GM18858 (cell line): ENCODE results near the gene RAB11FIP4.
A peak's percentile ranks its signal among the peaks of the same experiment; 100 is the strongest.

ENCODE experiments used
- ATAC-seq: cut with Tn5 transposase; IDR thresholded peaks from one replicate; pipeline ENCODE4 v1.9.1; 2021; ENCODE audit not compliant: unreplicated experiment

RAB11FIP4 gene

DNA sequence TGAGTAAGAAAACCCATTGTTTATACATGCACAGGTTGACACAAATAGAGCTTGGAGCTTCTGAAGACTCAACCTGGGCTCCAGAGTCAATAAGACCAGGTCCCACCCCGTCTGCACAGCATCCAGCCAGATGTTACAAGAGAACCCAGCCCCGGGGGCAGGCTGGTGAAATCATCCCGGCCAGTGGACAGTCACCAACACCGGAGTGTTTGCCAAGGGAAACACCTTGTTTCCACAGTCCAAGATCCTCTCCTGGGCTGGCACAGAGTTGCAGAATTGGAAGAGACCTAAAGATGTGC, 90.3 kb downstream of the RAB11FIP4 start:
- ATAC-seq: no peak

DNA sequence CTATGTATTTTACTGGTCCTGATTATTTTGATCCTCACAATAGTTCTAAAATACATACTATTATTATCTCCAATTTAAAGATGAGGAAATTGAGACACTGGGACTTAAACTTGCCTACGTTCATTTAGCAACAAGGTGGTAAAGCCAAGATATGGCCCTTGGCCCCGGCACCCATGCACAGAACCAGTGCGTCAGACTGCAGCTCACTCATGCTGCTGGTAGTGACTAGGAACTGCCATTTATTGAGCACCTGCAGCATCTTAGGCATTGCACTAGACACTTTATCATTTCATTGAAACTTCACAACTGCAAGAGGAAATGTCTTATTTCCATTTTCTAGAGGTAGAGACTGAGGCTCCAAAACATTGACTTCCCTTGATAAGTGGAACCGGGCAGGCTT, 93.3 kb downstream of the RAB11FIP4 start:
- ATAC-seq: no peak

DNA sequence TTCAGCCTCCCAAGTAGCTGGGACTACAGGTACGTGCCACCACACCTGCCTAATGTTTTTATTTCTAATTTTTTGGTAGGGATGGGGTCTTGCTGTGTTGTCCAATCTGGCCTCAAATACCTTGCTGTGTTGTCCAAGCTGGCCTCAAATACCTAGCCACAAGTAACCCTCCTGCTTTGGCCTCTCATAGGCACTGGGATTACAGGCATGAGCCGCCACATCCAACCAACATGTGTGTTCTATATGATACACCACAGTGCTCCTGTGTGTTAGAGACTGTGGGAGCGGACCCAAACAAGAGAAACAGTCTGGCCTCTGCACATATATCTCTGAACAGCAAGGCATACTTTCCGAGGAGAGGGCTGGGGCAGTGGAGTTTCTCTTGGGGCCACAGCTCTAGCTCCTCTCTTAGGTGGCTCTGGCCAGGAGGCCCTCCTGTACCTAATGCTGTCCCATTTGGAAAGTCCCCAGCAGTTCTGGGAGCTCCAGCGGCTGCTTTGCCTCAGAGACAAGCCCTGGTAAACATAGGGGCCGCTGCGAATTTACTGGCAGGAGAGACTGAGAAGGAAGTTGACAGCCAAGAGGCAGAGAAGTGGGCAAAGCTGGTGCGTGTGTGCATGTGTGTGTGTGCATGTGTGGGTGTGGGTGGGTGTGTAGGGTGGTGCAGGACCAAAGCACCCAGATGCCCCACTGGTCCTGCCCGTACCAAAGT, 95.0 kb downstream of the RAB11FIP4 start:
- no peak for ATAC-seq

DNA sequence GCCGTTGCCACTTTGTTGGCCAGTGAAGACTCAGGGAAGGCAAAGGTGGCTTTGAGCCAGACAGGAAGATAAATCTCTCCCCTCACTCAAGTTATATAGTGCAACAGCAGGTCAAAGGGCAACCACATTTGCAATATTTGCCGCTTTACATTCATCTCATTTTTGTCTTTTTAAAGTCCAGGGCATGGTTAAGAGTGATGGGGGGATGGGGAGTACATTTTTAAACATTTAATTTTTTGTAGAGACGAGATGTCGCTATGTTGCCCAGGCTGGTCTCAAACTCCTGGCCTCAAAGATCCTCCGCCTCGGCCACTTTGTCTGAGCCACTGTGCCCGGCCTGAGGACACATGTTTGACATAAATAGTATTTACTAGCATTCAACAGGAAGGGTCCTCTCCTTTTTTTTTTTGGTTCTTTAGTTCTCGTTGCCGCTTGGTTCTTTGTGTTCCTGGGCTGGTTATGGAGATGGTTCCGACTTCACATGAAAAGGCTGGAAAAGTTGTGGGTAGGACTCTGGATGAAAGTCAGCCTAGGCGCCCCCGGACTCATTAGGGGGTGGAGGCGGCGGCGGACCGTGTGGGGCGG, 95.7 kb downstream of the RAB11FIP4 start:
- ATAC-seq: no peak

DNA sequence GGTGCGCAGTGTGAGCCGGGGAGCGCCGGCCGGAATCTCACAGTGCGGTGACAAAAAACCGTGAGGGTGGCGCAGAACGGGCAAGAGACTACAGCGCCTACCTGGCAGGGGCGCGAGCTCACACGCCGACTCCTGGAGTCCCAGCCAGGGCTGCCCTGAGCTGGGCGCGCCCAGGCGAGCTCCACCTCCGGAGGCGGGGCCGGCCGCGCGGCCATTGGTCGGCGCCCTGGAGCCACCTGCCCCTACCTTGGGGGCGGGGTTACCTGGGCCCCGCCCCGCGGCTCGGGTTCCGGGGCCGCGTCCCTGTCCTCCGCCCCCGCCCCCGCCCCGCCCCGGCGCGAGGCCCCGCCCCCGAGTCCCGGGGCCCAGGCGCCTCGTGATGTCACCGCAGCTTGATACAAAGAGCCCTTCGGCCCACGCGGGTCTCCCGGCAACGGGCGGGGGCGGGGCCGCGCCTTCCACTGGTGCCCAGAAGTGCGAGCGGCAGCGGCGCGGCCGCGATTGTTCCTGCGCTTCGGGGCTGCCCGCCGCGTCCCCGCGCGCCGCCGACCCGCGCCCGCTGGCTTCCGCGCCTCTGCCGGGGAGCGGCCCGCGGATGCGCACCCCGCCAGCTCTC, 96.3 kb downstream of the RAB11FIP4 start:
- peak; percentile 45 for ATAC-seq

DNA sequence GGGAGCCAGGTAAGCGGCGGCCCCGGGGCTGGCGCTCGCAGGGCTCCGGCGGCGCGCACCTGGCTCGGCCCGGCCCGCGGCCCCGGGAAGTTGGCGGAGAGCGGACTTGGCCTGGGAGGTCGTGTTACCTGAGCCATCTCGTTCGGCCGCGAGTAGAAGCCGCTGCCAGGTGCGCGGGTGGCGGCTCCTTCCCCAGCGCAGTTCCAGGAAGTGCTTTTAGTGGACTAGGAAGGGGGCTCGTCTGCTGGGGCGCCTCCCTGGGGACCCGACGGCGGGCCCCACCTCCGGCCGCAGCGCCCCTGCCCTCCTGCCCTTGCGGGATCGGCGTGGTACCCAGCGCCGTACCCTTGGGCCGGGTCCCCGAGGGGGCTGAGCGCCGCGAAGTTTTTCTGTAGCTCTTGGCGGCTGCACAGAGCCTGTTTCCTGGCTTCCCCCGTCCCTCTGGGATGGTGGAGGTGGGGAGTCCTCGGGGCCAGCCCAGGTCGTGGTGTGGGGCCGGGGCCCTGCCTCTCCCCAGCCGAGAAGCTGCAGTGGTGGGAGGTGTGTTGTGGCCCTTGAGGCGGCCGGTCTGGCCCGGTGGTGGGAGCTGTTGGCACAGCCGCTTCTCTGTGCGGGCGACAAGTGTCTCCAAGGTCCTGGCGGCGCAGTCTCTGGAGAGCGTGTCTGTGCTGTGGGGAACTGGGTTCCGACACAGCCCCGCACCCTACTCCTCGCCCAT, 96.9 kb downstream of the RAB11FIP4 start:
- ATAC-seq: peak; percentile 5

DNA sequence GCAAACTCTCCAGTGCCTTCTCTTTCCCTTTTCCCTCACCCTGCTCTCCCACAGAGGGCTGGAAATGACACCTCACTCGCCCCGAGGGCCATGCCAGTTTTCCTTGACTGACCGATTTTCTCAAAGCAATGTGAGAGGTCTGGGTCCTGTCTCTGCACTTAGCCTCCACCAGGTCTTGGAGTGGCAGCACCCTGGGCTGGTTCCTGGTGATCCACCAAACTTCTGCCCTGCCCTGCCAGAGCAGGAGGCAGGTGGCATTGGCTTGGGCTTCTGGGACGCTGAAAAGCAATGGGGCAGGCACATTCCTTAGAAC, 97.5 kb downstream of the RAB11FIP4 start:
- ATAC-seq: no peak

DNA sequence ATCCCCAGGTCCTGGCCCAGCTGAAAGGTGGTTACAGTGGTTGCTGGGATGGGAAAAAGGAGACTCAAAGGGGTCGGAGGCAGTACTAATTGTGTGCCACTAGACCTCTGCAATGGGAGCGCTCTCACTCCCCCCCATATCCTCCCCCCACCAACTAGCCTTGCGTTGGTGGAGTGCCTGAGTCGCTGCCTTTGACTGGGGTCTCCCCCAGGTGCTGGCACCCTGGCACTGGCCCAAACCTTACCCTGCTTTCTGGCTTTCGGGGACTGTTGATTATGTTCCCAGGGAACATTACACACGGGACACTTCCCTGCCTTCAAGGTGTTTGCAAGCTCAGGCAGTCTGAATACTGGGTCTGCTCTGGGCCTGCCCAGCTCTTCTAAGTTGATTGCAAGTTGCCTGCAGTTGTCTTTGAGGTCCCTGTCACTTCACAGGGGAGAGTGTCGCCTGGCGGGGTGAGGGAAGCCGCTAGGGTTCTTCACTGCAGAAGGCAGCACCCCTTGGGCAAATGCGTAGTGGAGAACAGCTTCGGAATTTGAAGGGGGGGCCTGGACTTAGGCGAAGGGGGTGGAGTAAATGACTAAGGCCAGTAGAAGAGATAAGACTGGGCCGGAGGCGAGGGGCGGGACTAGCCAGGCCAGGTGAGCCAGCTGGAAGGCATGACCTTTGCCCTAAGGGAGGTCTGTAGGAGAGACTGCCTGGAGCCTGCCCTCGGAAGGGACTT, 98.0 kb downstream of the RAB11FIP4 start:
- ATAC-seq: no peak

DNA sequence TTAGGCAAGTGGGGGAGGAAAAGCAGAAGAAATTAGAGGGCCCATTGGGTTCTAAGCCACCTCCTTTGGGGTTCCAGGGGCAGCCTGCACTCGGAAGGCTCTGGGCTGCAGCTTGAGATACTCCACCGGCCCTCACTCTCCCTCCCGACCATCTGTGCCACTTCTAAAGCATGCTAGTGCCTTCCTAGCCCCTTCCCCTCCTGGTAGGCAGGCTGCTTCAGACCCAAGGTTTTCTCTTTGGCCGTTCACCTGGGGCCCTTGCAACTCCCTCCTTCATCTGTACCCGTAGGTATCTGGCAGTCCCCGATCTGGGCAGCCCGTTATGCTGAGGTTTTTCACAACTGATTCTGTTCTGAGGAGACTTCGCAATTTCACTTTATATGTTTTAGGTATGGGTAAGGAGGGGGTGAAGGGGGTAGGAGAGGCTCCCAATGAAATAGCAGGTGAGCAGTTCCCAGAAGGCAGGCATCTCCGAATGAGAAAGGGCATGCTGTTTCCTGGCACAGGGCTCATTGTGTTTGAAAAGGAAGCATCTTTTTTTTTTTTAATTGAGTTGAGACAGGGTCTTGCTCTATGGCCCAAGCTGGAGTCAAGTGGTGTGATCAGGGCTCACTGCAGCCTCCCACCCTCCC, 98.7 kb downstream of the RAB11FIP4 start:
- no peak for ATAC-seq

DNA sequence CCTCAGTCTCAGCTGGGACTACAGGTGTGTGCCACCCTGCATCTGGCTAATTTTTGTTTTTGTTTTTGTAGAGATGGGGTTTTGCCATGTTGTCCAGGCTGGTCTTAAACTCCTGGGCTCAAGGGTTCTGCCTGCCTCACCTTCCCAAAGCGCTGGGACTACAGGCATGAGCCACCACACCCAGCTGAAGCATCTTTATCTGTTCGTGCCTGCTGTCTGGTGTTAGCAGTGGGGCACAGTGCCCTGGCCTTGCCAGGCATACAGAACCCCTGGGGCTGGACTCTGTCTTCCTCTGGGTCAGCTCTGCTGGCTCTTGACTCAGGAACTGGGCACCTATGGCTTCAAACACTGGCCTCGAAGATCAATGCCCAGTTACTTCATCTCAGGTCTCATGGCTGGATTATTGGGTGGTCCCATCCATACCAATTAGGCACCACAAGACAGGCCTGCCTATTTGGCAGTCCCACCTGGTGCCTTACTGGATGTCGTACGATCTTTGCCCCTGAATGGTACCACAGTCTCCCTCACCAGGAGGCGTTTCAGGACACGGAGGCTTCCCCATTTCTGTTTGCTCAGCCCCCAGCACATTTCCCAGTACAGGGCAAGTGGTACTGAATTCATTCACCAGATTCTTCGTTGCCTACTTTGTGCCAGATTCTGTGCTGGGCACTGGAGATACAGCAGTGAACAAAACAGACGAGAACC, 99.3 kb downstream of the RAB11FIP4 start:
- no peak for ATAC-seq

DNA sequence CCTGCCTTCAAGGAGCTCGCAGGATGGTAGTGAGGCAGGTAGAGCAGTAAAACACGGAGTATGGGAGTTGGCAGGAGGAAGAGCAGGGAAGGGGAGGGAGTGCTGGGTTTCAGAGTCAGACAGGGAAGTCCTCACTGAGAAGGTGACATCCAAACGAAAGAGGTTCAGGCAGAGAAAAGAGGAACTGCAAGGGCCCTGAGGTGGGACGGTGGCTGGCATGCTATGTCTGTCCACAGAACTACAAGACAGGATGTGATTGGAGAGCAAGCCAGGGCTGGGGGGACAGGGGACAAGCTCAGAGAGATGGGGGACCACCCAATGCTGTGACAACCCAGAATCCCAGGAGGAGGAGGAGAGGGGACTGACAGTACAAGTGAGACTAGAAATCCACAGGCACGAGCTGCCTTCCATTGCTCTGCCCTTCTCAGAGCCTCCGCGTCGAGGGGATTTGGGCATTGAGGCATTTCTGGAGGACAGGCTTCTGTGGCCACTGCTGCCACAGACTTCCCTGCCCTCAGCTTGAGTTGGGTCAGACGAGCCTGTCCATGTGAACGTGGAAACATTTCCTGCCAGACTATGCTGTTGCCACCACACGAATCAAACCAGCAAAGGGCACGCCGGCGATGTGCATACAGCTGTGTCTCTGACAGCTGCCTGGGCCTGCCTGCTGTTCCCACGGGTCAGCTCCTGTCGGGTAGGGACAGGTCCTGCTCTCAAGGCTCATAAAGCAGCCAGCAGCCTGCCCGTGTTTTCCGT, 100.1 kb downstream of the RAB11FIP4 start:
- no peak for ATAC-seq

DNA sequence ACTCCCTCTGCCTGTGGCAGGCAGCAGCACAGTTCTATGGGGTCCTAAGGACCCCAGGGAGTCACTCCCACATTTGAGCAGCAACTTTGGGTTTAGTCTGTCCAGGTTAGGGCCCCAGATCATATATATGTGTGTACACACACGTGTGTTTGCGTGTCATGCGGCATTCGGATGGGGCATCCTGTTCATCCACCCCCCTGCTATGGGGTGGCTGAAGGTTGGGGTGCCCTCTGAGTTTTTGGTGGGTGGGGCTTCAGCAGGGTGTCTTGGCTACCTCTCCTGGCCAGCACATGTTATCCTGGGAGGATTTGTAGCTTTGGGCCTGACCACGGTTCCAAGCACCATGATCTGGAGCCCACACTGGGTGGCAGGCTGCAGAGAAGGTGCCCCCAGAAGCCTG, 100.7 kb downstream of the RAB11FIP4 start:
- no peak for ATAC-seq

DNA sequence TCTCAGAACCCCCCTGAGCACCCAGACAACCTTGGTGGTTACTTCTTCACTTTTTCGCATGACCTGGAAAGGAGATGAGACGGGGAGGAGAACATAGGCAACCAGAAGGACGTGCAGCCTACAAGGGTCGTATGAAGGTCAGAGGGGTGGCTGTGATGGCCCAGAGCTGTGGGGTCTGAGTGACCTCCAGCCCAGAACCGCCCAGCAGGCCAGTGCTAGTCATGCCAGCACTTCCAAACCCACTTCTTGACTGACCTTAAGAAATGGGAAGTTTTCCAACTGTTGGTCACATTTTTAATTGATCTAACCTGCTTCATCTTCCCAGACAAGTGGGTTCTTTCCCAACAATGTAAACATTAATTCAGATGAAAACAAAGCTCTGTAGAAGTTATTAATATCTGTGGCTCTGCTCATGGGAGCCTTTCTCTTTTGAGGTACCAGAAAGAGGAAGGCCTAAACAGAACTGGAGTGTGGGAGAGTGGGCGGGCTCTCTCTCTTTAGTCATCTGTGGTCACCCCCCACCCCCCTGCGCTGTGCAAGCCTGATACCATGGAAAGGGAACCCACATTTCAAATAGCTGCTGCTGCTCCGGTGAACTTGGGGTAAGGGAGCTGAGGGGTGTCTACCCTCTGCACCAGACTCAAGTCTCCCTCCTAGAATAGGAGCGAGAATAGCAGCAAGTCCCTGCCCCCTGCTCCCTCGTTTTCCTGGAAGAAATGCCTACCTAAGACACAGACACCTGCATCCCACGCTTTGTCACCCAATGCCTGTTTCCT, 101.6 kb downstream of the RAB11FIP4 start:
- no peak for ATAC-seq

DNA sequence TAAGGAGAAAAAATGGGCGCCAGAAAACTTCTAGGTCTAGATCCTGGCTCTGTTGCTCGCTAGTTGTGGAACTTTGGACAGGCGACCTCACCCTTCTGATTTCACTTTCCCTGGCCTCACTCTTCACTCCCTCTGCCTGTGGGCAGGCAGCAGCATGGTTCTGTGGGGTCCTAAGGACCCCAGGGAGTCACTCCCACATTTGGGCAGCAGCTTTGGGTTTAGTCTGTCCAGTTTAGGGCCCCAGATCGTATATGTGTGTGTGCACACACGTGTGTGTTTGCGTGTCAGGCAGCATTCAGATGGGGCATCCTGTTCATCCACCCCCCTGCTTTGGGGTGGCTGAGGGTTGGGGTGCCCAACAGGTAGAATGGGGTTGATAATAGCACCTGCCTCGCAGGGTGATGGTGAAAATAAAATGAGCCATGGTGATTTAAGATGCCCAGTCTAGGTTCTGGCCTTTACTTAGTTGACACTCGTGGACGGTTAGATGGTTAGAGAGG, 102.2 kb downstream of the RAB11FIP4 start:
- no peak for ATAC-seq

DNA sequence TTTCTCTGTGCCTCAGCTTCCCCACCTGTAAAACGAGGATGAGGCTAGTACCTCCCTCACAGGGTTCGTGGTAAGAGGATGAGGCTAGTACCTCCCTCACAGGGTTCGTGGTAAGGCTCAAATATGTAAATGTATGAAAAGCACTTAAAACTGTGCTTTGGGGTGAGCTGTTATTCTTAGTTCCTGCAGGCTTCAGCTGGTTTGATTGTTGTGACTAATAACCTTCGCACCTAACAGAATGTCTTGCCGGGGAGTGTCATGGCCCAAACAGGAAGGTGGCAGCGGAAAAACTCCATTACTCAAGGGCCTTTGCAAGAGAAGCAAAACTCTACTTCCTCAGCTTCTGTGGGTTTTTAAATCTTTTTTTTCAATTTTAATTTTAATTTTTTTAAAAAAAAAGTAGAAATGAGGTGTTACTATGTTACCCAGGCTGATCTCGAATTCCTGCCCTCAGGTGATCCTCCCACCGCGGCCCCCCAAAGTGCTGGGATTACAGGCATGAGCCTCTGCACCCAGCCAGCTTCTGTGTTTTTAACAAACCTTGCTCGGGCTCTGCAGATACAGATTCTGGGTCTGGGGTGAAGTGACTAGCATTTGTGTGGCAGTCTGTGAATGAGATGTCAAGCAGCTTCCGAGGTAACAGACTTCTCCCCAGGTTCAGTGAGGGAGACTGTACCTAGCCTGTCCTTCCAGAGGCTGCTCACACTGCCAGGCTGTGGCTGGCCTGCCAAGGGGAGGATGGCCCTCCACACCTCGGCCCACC, 103.0 kb downstream of the RAB11FIP4 start:
- peak; percentile 47 for ATAC-seq

DNA sequence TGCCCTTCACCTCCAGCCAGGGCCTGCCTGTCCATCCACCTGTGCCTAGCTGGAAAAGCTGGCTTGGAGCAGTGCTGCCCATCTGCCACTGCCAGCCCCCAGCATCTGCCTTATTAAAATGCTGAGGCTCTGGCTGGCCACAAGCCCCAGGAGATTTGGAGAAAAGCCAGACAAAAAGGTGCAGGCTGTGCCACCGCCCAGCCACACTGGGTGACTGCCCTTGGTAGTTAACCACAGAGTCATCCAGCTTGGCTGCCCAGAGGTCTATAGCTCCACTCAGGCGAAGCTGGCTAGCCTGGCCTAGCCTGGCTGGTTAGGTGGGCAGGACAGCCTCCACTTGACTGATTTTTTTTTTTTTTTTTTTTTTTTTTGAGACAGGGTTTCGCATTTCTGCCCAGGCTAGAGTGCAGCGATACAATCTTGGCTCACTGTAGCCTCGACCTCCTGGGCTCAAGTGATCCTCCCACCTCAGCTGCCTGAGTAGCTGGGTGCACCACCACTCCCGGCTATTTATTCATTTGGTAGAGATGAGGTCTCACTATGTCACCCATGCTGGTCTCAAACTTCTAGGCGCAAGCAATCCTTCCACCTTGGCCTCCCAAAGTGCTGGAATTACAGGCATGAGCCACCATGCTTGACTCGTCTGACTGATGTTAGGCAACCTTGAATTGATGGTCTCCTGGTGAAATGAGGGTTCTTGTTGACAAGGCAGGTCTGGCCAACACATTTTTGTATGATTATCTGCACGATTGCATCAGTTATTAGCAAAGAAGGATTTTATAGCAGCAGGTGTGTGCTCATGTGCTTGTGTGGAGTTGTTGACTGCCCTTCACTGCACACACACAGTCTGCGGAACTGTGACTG, 103.8 kb downstream of the RAB11FIP4 start:
- ATAC-seq: no peak

DNA sequence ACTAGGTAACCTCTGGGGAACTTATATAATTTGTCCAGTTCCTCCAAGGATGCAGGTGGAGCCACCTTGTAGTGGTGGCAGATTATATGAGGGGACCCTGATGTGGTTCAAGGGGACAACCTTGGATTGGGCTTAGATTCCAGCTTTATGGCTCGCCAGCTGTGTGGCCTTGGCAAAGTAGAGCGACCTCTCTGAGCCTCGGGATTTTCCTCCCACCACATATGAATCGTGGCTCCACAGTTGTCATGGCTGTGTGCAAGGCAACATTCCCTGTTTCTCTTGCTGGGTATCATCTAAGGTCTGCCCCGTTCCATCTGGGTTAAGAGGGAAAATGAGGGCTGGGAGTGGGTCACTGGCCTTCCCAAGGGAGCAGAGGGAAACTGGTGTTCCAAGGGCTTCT, 104.6 kb downstream of the RAB11FIP4 start:
- no peak for ATAC-seq
